Esophagus squamous epithelium (tissue), 5 donors: ENCODE results near the gene KLC1. TPM values are rescaled to one million over a fixed set of nuclear protein-coding genes. Genes with fewer than 3 reads are reported as not detected.

Experiments
- DNase-seq: peaks from one replicate; lab custom pipeline; 2025; lab: John Stamatoyannopoulos, UW
- H3K27ac ChIP-seq, 4 donors: fragments of 200-600 bp; sonication (generic); one replicate each; pipeline ENCODE4 v1.5.1; 2016 to 2019; ENCODE audit warnings: mild to moderate bottlenecking in 1 of 4
- H3K27me3 ChIP-seq, 4 donors: fragments of 200-600 bp; sonication (generic); 1 replicate in 3 of 4; 2 replicates in 1 of 4; pipeline versions ENCODE4 v1.5.1 to v1.6.0; 2017 to 2021; ENCODE audit warnings: antibody characterized with exemption in 1 of 4
- H3K36me3 ChIP-seq, 3 donors: fragments of 200-600 bp; sonication (generic); one replicate each; pipeline ENCODE4 v1.5.1; 2016 to 2019
- H3K4me1 ChIP-seq, 3 donors: fragments of 200-600 bp; sonication (generic); one replicate each; pipeline ENCODE4 v1.5.1; 2017 to 2019
- H3K4me3 ChIP-seq, 4 donors: fragments of 200-600 bp; sonication (generic); 1 replicate in 3 of 4; 2 replicates in 1 of 4; pipeline ENCODE4 v1.5.1; 2016 to 2019; ENCODE audit warnings: mild to moderate bottlenecking in 2 of 4, moderate library complexity in 1 of 4
- H3K9me3 ChIP-seq, 3 donors: fragments of 200-600 bp; sonication (generic); one replicate each; pipeline ENCODE4 v1.5.1; 2016 to 2019
- CTCF ChIP-seq, 6 experiments: fragments of 450-650 bp in 4 of 6; fragments of 200-600 bp in 2 of 6; sonication (generic) in 2 of 6; IDR thresholded peaks; one replicate each; pipeline ENCODE4 v1.5.1; 2016 to 2019; ENCODE audit warnings: antibody characterized with exemption in 6 of 6, mild to moderate bottlenecking in 4 of 6, moderate library complexity in 4 of 6
- POLR2A ChIP-seq, 4 donors: fragments of 450-650 bp; IDR thresholded peaks; one replicate each; pipeline ENCODE4 v1.6.1; 2017; ENCODE audit warnings: antibody characterized with exemption in 4 of 4, mild to moderate bottlenecking in 4 of 4, moderate library complexity in 3 of 4
- WGBS, 2 donors: methylation state at CpG; one replicate each; pipeline ENCODE4 v1.1.5; 2018; 5-methylcytosine and 5-hydroxymethylcytosine counted together
- intact Hi-C: fragments of 100-400 bp; cut with DNase I; formaldehyde crosslinking; loops from one replicate; pipeline ENCODE4 v1.15.0; 2022
- total RNA-seq, 4 donors: library from RNA; depleted of rRNA; stranded (reverse); fragments of >200 nt; gene quantifications; one replicate each; pipeline ENCODE4 v1.1.0, GENCODE V29; 2016
- donor health status: DM: yes; HTN: yes; CAD: no.

Gene KLC1
- total RNA-seq, 4 donors from 2014 or later: 101 to 285 (median 194) TPM

GRCh38 chr14:103715052-103716000, 86.3 kb downstream of the KLC1 start, which contains the start of the genes XRCC3 and ZFYVE21:
XRCC3 (minus strand) TSS chr14:103715451; CDS start chr14:103711087, 4,364 bp downstream.
ZFYVE21 (plus strand) TSS chr14:103715810; CDS start chr14:103715842, 32 bp downstream.
- WGBS, 2 donors: no CpG with 5 or more reads among the region's 121 CpGs
- intact Hi-C loops: no loop called here
- peaks cover 54 to 91% (median 76%) of the 10 kb centered on the region in 3 donors for H3K4me1 ChIP-seq

GRCh38 chr14:103716091-103716801, 87.2 kb downstream of the KLC1 start:
- DNase-seq: no peak
- Histone ChIP-seq H3K4me3 (peak overlapping the region; percentile 64 to 100 (median 88)), H3K36me3 (peaks cover 0 to 25% (median 0%) of the 10 kb centered on the region in 3 donors), H3K27ac (peak overlapping the region; percentile 79 to 98 (median 96)), H3K4me1 (peaks cover 49 to 91% (median 70%) of the 10 kb centered on the region in 3 donors), H3K9me3 (no peaks in the 10 kb centered on the region), H3K27me3 (no peaks in the 10 kb centered on the region)
- TF ChIP-seq CTCF (IDR thresholded peaks at IDR 0.05) (no peak), POLR2A (IDR thresholded peaks at IDR 0.05) (no peak)
- 0% methylated on average over 3 of the region's 72 CpGs; no CpG with 5 or more reads in 1 of the 2 donors for WGBS, 2 donors
- intact Hi-C loops: no loop called here

More at GRCh38 chr14:103715052-103716000, 86.3 kb downstream of the KLC1 start, which contains the start of the genes XRCC3 and ZFYVE21:
- Histone ChIP-seq H3K27ac (peak within 1 kb of the TSS; percentile 79 to 98 (median 96)), H3K4me3 (peak within 1 kb of the TSS; percentile 64 to 100 (median 88)), H3K27me3 (no peaks in the 10 kb centered on the region), H3K9me3 (no peaks in the 10 kb centered on the region), H3K36me3 (peaks cover 0 to 19% (median 0%) of the 10 kb centered on the region in 3 donors)
- TF ChIP-seq CTCF (IDR thresholded peaks at IDR 0.05) (peak in 1 of 6 experiments; percentile 14), POLR2A (IDR thresholded peaks at IDR 0.05) (peak in 3 of 4 donors; percentile 54 to 88 (median 79))
- peak; percentile 99 for DNase-seq

- Histone ChIP-seq H3K36me3 (peaks cover 0 to 27% (median 0%) of the 10 kb centered on the region in 3 donors), H3K4me3 (peak overlapping the region; percentile 64 to 100 (median 88)), H3K27ac (peak overlapping the region in 3 of 4 donors; percentile 79 to 98 (median 95)), H3K27me3 (no peaks in the 10 kb centered on the region), H3K4me1 (peaks cover 42 to 91% (median 70%) of the 10 kb centered on the region in 3 donors), H3K9me3 (no peaks in the 10 kb centered on the region)
- 73 to 77% methylated on average over 17 of the region's 17 CpGs for WGBS, 2 donors
- no peak for DNase-seq
- intact Hi-C loops: no loop called here
- no peak for TF ChIP-seq CTCF (IDR thresholded peaks at IDR 0.05)
- TF ChIP-seq POLR2A (IDR thresholded peaks at IDR 0.05): no peak
These were observed 87.9 kb downstream of the KLC1 start for GRCh38 chr14:103716899-103717411.

GRCh38 chr14:103718572-103718971, 89.6 kb downstream of the KLC1 start:
- no peaks in the 10 kb centered on the region for H3K27me3 ChIP-seq
- H3K4me3 ChIP-seq: peak overlapping the region in 1 of 4 donors; percentile 31
- H3K27ac ChIP-seq: peak overlapping the region in 3 of 4 donors; percentile 30 to 57 (median 40)
- 17% methylated on average over 10 of the region's 16 CpGs; no CpG with 5 or more reads in 1 of the 2 donors for WGBS, 2 donors
- TF ChIP-seq POLR2A (IDR thresholded peaks at IDR 0.05) (no peak), CTCF (IDR thresholded peaks at IDR 0.05) (no peak)
- intact Hi-C loops: no loop called here
- H3K4me1 ChIP-seq: peaks cover 40 to 91% (median 69%) of the 10 kb centered on the region in 3 donors
- peaks cover 0 to 27% (median 0%) of the 10 kb centered on the region in 3 donors for H3K36me3 ChIP-seq
- DNase-seq: no peak
- H3K9me3 ChIP-seq: no peaks in the 10 kb centered on the region
